GM12874 (cell line): ENCODE results near the gene SKOR2.

Experiments used
- TF ChIP-seq, protein P1 (sequence below): IDR thresholded peaks from 2 replicates; pipeline ENCODE4 v1.5.1; 2011; ENCODE audit warnings: low read depth, mild to moderate bottlenecking, control low read depth, low read length, moderate library complexity; ENCODE audit not compliant: insufficient read depth

SKOR2 gene

DNA sequence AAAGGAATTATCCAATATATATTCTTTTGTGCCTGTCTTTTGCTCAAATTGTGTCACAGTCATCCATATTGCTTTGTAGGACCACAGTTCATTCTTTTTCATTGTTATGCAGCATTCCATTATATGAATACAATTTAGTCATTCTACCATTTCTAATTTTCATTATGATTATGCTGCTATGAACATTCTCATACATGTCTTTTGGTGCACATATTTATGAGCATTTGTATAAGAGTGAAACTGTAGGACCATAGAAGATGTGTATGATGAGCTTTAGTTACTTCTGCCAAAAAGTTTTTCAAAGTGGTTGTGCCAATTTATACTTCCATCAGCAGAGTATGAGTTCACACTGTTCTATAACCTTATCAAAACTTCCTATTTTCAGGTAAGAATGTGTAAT is 83.0 kb downstream of the SKOR2 start:
- TF ChIP-seq, protein P1, sequence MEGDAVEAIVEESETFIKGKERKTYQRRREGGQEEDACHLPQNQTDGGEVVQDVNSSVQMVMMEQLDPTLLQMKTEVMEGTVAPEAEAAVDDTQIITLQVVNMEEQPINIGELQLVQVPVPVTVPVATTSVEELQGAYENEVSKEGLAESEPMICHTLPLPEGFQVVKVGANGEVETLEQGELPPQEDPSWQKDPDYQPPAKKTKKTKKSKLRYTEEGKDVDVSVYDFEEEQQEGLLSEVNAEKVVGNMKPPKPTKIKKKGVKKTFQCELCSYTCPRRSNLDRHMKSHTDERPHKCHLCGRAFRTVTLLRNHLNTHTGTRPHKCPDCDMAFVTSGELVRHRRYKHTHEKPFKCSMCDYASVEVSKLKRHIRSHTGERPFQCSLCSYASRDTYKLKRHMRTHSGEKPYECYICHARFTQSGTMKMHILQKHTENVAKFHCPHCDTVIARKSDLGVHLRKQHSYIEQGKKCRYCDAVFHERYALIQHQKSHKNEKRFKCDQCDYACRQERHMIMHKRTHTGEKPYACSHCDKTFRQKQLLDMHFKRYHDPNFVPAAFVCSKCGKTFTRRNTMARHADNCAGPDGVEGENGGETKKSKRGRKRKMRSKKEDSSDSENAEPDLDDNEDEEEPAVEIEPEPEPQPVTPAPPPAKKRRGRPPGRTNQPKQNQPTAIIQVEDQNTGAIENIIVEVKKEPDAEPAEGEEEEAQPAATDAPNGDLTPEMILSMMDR = no peak

GRCh38 chr18:47166294-47166693 is 85.2 kb downstream of the SKOR2 start:
- TF ChIP-seq, protein P1 = no peak

DNA sequence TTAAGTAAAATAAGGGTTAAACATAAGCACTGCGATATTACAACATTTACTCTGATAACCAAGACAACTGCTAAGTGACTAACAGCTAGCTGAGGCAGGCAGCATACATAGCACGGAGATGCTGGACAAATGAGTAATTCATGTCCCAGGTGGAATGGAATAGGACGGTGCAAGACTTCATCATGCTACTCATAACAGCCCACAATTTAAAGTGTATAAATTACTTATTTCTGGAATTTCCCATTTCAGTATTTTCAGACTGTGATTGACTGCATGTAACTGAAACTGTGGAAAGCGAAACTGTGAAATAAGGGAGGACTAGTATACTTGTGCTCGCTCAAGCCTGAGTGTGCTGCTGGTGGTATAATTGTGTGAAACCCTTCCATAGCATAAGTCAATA is 88.2 kb downstream of the SKOR2 start:
- TF ChIP-seq, protein P1 = no peak

- TF ChIP-seq, protein P1 = no peak
These were observed 91.2 kb downstream of the SKOR2 start for GRCh38 chr18:47160256-47160655.
